ENCODE results near the gene MSH3.

Gene MSH3

GRCh38 chr5:80622756-80623155 lies 31.7 kb upstream of the MSH3 start:
- Histone ChIP-seq H3K9me2 (replicated peaks; ENCODE audit: low read depth, low read length) (no peaks in the 10 kb centered on the region), H3K36me3 (ENCODE audit: insufficient read depth, low read length) (0 out of 2 replicates have a peak, but pooled peaks cover 5% of the 10 kb centered on the region), H3K4me1 (ENCODE audit: insufficient read depth, low read length, poor library complexity, severe bottlenecking) (peaks cover 28% of the 10 kb centered on the region), H2AFZ (ENCODE audit: low read length) (no peak overlapping the region), H3K4me2 (ENCODE audit: low read depth, low read length, poor library complexity, severe bottlenecking) (no peak overlapping the region), H3K9ac (ENCODE audit: low read depth, low read length, poor library complexity, severe bottlenecking) (no peak overlapping the region), H3K4me3 (ENCODE audit: low read length, poor library complexity, severe bottlenecking) (no peak overlapping the region), H3K79me2 (ENCODE audit: insufficient read depth, low read length) (no peaks in the 10 kb centered on the region), H4K20me1 (ENCODE audit: insufficient read depth, low read length, poor library complexity, severe bottlenecking) (no peaks in the 10 kb centered on the region), H3F3A (ENCODE audit: low read depth) (no peaks in the 10 kb centered on the region), H3K9me3 (ENCODE audit: insufficient read depth, low read depth, low read length) (no peaks in the 10 kb centered on the region), H3K27me3 (ENCODE audit: insufficient read depth, low read length, poor library complexity, severe bottlenecking) (no peaks in the 10 kb centered on the region)
- TF ChIP-seq CTCF (conservative IDR thresholded peaks at IDR 0.05; ENCODE audit: low read length) (no peak), EZH2phosphoT487 (IDR thresholded peaks at IDR 0.05; ENCODE audit: borderline replicate concordance) (no peak)

- no peaks in the 10 kb centered on the region for H3K79me2 ChIP-seq (ENCODE audit: insufficient read depth, low read length)
- H4K20me1 ChIP-seq (ENCODE audit: insufficient read depth, low read length, poor library complexity, severe bottlenecking): no peaks in the 10 kb centered on the region
- no peak overlapping the region for H2AFZ ChIP-seq (ENCODE audit: low read length)
- H3F3A ChIP-seq (ENCODE audit: low read depth): no peaks in the 10 kb centered on the region
- H3K4me1 ChIP-seq (ENCODE audit: insufficient read depth, low read length, poor library complexity, severe bottlenecking): peaks cover 22% of the 10 kb centered on the region
- TF ChIP-seq EZH2phosphoT487 (IDR thresholded peaks at IDR 0.05; ENCODE audit: borderline replicate concordance) (no peak), CTCF (conservative IDR thresholded peaks at IDR 0.05; ENCODE audit: low read length) (no peak)
- H3K4me2 ChIP-seq (ENCODE audit: low read depth, low read length, poor library complexity, severe bottlenecking): no peak overlapping the region
- H3K36me3 ChIP-seq (ENCODE audit: insufficient read depth, low read length): peaks cover 5% of the 10 kb centered on the region; the same call in 1 of the 2 replicates
- H3K9me2 ChIP-seq (replicated peaks; ENCODE audit: low read depth, low read length): no peaks in the 10 kb centered on the region
- no peak overlapping the region for H3K9ac ChIP-seq (ENCODE audit: low read depth, low read length, poor library complexity, severe bottlenecking)
- H3K4me3 ChIP-seq (ENCODE audit: low read length, poor library complexity, severe bottlenecking): no peak overlapping the region
- no peaks in the 10 kb centered on the region for H3K27me3 ChIP-seq (ENCODE audit: insufficient read depth, low read length, poor library complexity, severe bottlenecking)
- H3K9me3 ChIP-seq (ENCODE audit: insufficient read depth, low read depth, low read length): no peaks in the 10 kb centered on the region
Measured at GRCh38 chr5:80623999-80624398, 30.5 kb upstream of the MSH3 start.

GRCh38 chr5:80625230-80625629 lies 29.2 kb upstream of the MSH3 start:
- Histone ChIP-seq H3K36me3 (ENCODE audit: insufficient read depth, low read length) (peaks cover 13% of the 10 kb centered on the region; the same call in 1 of the 2 replicates), H3K9ac (ENCODE audit: low read depth, low read length, poor library complexity, severe bottlenecking) (no peak overlapping the region), H3F3A (ENCODE audit: low read depth) (no peaks in the 10 kb centered on the region), H2AFZ (ENCODE audit: low read length) (no peak overlapping the region), H3K4me2 (ENCODE audit: low read depth, low read length, poor library complexity, severe bottlenecking) (no peak overlapping the region), H4K20me1 (ENCODE audit: insufficient read depth, low read length, poor library complexity, severe bottlenecking) (no peaks in the 10 kb centered on the region), H3K9me2 (replicated peaks; ENCODE audit: low read depth, low read length) (no peaks in the 10 kb centered on the region), H3K4me1 (ENCODE audit: insufficient read depth, low read length, poor library complexity, severe bottlenecking) (peaks cover 10% of the 10 kb centered on the region), H3K27me3 (ENCODE audit: insufficient read depth, low read length, poor library complexity, severe bottlenecking) (no peaks in the 10 kb centered on the region), H3K4me3 (ENCODE audit: low read length, poor library complexity, severe bottlenecking) (no peak overlapping the region), H3K9me3 (ENCODE audit: insufficient read depth, low read depth, low read length) (no peaks in the 10 kb centered on the region), H3K79me2 (ENCODE audit: insufficient read depth, low read length) (no peaks in the 10 kb centered on the region)
- TF ChIP-seq EZH2phosphoT487 (IDR thresholded peaks at IDR 0.05; ENCODE audit: borderline replicate concordance): no peak

GRCh38 chr5:80629281-80629680 lies 25.2 kb upstream of the MSH3 start:
- no peaks in the 10 kb centered on the region for H3K79me2 ChIP-seq (ENCODE audit: insufficient read depth, low read length)

More at GRCh38 chr5:80629281-80629680, 25.2 kb upstream of the MSH3 start:
- Histone ChIP-seq H3K9me2 (replicated peaks; ENCODE audit: low read depth, low read length) (no peaks in the 10 kb centered on the region), H3K9ac (ENCODE audit: low read depth, low read length, poor library complexity, severe bottlenecking) (no peak overlapping the region), H3K4me3 (ENCODE audit: low read length, poor library complexity, severe bottlenecking) (no peak overlapping the region), H3K4me1 (ENCODE audit: insufficient read depth, low read length, poor library complexity, severe bottlenecking) (no peaks in the 10 kb centered on the region), H3K36me3 (ENCODE audit: insufficient read depth, low read length) (peaks cover 21% of the 10 kb centered on the region; the same call in 1 of the 2 replicates), H3F3A (ENCODE audit: low read depth) (no peaks in the 10 kb centered on the region), H3K27me3 (ENCODE audit: insufficient read depth, low read length, poor library complexity, severe bottlenecking) (no peaks in the 10 kb centered on the region), H3K4me2 (ENCODE audit: low read depth, low read length, poor library complexity, severe bottlenecking) (no peak overlapping the region), H3K9me3 (ENCODE audit: insufficient read depth, low read depth, low read length) (no peaks in the 10 kb centered on the region), H2AFZ (ENCODE audit: low read length) (no peak overlapping the region), H4K20me1 (ENCODE audit: insufficient read depth, low read length, poor library complexity, severe bottlenecking) (no peaks in the 10 kb centered on the region)
- TF ChIP-seq CTCF (conservative IDR thresholded peaks at IDR 0.05; ENCODE audit: low read length) (no peak), EZH2phosphoT487 (IDR thresholded peaks at IDR 0.05; ENCODE audit: borderline replicate concordance) (no peak)

Data from Loucy (cell line).